ENCODE results near the gene PHOX2A. TPM values are rescaled to one million over a fixed set of nuclear protein-coding genes. Genes with fewer than 3 reads are reported as not detected.

Gene PHOX2A
- total and polyA plus RNA-seq, 2 of the 13 experiments (the other 11 are each of a cell fraction or from before 2014, with no cell fraction given), result not detected

DNA sequence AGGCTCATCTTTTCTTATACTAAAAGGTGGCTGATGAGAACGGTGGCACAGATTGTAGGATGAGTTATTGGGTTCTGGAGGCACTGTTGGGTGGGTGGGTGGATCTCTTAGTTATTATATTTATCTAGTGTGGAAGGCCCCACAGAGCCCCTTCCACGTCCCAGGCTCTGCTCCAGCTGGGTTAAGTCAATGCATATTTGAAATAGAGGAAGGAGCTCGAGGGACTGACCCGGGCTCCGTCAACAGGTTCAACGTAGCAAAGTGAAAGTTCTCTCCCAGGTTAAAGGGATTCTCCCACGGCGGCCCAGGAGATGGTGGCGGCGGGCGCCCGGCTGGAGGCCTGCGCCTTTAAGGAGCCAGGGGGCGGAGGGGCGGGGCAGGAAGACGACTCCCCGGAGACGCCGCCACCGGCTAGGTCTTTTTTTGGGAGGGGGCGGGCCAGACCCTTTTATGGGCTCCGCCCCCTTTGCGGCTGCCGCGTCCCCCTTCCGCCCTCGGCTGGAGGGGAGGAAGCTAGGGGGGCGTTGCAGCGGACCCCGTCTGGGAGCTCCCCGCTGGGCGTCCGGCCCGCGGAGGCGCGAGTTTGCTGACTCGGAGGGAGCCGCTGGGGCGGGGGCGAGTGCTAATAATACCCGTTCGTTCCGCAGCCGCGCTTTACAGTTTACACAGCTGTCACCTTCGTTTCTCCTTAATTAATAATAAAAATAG lies 20.9 kb downstream of the PHOX2A start (continued):
- TF ChIP-seq, protein P1, sequence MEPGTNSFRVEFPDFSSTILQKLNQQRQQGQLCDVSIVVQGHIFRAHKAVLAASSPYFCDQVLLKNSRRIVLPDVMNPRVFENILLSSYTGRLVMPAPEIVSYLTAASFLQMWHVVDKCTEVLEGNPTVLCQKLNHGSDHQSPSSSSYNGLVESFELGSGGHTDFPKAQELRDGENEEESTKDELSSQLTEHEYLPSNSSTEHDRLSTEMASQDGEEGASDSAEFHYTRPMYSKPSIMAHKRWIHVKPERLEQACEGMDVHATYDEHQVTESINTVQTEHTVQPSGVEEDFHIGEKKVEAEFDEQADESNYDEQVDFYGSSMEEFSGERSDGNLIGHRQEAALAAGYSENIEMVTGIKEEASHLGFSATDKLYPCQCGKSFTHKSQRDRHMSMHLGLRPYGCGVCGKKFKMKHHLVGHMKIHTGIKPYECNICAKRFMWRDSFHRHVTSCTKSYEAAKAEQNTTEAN (CRISPR knock-in tag; conservative IDR thresholded peaks at IDR 0.05), result no peak
- TF ChIP-seq HDAC1 (CRISPR knock-in tag; IDR thresholded peaks at IDR 0.05) (no peak; the same call in none of the 2 replicates), TOE1 (CRISPR knock-in tag; IDR thresholded peaks at IDR 0.05) (no peak), AGO2 (optimal IDR thresholded peaks at IDR 0.05; ENCODE audit: low read depth, low read length) (peak; percentile 47), ZNF251 (CRISPR knock-in tag; IDR thresholded peaks at IDR 0.05) (no peak), ZSCAN20 (CRISPR knock-in tag; IDR thresholded peaks at IDR 0.05; ENCODE audit: borderline replicate concordance) (peak; percentile 23; the same call in 1 of the 2 replicates), ZNF10 (CRISPR knock-in tag; IDR thresholded peaks at IDR 0.05; ENCODE audit: borderline replicate concordance, low read depth) (no peak), ZSCAN21 (CRISPR knock-in tag; IDR thresholded peaks at IDR 0.05; ENCODE audit: borderline replicate concordance) (0 out of 2 replicates have a peak, but pooled peaks have one; percentile 17), ZNF605 (CRISPR knock-in tag; IDR thresholded peaks at IDR 0.05) (no peak; the same call in 1 of the 2 replicates), RBM22 (optimal IDR thresholded peaks at IDR 0.05; ENCODE audit: low read length) (no peak), ZSCAN12 (CRISPR knock-in tag; IDR thresholded peaks at IDR 0.05) (no peak), ZSCAN29 (CRISPR knock-in tag; conservative IDR thresholded peaks at IDR 0.05) (no peak), PCBP1 (IDR thresholded peaks at IDR 0.05; ENCODE audit: borderline replicate concordance, low read depth, low read length) (no peak), ZNF773 (CRISPR knock-in tag; IDR thresholded peaks at IDR 0.05; ENCODE audit: borderline replicate concordance) (no peak), RARG (CRISPR knock-in tag; IDR thresholded peaks at IDR 0.05; ENCODE audit: low read depth) (no peak)
- TF ChIP-seq, protein P2, sequence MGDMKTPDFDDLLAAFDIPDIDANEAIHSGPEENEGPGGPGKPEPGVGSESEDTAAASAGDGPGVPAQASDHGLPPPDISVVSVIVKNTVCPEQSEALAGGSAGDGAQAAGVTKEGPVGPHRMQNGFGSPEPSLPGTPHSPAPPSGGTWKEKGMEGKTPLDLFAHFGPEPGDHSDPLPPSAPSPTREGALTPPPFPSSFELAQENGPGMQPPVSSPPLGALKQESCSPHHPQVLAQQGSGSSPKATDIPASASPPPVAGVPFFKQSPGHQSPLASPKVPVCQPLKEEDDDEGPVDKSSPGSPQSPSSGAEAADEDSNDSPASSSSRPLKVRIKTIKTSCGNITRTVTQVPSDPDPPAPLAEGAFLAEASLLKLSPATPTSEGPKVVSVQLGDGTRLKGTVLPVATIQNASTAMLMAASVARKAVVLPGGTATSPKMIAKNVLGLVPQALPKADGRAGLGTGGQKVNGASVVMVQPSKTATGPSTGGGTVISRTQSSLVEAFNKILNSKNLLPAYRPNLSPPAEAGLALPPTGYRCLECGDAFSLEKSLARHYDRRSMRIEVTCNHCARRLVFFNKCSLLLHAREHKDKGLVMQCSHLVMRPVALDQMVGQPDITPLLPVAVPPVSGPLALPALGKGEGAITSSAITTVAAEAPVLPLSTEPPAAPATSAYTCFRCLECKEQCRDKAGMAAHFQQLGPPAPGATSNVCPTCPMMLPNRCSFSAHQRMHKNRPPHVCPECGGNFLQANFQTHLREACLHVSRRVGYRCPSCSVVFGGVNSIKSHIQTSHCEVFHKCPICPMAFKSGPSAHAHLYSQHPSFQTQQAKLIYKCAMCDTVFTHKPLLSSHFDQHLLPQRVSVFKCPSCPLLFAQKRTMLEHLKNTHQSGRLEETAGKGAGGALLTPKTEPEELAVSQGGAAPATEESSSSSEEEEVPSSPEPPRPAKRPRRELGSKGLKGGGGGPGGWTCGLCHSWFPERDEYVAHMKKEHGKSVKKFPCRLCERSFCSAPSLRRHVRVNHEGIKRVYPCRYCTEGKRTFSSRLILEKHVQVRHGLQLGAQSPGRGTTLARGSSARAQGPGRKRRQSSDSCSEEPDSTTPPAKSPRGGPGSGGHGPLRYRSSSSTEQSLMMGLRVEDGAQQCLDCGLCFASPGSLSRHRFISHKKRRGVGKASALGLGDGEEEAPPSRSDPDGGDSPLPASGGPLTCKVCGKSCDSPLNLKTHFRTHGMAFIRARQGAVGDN (CRISPR knock-in tag; IDR thresholded peaks at IDR 0.05), result no peak; the same call in 1 of the 2 replicates
- TF ChIP-seq, protein P3, sequence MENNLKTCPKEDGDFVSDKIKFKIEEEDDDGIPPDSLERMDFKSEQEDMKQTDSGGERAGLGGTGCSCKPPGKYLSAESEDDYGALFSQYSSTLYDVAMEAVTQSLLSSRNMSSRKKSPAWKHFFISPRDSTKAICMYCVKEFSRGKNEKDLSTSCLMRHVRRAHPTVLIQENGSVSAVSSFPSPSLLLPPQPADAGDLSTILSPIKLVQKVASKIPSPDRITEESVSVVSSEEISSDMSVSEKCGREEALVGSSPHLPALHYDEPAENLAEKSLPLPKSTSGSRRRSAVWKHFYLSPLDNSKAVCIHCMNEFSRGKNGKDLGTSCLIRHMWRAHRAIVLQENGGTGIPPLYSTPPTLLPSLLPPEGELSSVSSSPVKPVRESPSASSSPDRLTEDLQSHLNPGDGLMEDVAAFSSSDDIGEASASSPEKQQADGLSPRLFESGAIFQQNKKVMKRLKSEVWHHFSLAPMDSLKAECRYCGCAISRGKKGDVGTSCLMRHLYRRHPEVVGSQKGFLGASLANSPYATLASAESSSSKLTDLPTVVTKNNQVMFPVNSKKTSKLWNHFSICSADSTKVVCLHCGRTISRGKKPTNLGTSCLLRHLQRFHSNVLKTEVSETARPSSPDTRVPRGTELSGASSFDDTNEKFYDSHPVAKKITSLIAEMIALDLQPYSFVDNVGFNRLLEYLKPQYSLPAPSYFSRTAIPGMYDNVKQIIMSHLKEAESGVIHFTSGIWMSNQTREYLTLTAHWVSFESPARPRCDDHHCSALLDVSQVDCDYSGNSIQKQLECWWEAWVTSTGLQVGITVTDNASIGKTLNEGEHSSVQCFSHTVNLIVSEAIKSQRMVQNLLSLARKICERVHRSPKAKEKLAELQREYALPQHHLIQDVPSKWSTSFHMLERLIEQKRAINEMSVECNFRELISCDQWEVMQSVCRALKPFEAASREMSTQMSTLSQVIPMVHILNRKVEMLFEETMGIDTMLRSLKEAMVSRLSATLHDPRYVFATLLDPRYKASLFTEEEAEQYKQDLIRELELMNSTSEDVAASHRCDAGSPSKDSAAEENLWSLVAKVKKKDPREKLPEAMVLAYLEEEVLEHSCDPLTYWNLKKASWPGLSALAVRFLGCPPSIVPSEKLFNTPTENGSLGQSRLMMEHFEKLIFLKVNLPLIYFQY (CRISPR knock-in tag; IDR thresholded peaks at IDR 0.05; ENCODE audit: borderline replicate concordance), result 0 out of 2 replicates have a peak, but pooled peaks have one; percentile 36
- TF ChIP-seq, protein P4, sequence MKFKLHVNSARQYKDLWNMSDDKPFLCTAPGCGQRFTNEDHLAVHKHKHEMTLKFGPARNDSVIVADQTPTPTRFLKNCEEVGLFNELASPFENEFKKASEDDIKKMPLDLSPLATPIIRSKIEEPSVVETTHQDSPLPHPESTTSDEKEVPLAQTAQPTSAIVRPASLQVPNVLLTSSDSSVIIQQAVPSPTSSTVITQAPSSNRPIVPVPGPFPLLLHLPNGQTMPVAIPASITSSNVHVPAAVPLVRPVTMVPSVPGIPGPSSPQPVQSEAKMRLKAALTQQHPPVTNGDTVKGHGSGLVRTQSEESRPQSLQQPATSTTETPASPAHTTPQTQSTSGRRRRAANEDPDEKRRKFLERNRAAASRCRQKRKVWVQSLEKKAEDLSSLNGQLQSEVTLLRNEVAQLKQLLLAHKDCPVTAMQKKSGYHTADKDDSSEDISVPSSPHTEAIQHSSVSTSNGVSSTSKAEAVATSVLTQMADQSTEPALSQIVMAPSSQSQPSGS (CRISPR knock-in tag; IDR thresholded peaks at IDR 0.05), result no peak
